Large intestine (tissue), 3 donors: Measurements from ENCODE around the gene PACSIN1. TPM values are rescaled to one million over a fixed set of nuclear protein-coding genes. Genes with fewer than 3 reads are reported as not detected.
A peak's percentile ranks its signal among the peaks of the same experiment; 100 is the strongest.

Source experiments
- DNase-seq, 2 donors: peaks; one replicate each; pipeline versions ENCODE4 v3.0.0 to v3.0.0-alpha.2; 2013
- H3K27ac ChIP-seq: one replicate; pipeline ENCODE4 v1.5.1; 2013; ENCODE audit warnings: low read length
- H3K27me3 ChIP-seq: 2 replicates; pipeline ENCODE4 v1.6.1; 2013; ENCODE audit warnings: low read length; ENCODE audit not compliant: control insufficient read depth, insufficient read depth
- H3K36me3 ChIP-seq: 2 replicates; pipeline ENCODE4 v1.6.1; 2013; ENCODE audit warnings: low read length; ENCODE audit not compliant: control insufficient read depth, insufficient read depth
- H3K4me1 ChIP-seq: one replicate; pipeline ENCODE4 v1.6.1; 2013; ENCODE audit warnings: low read length; ENCODE audit not compliant: control insufficient read depth, insufficient read depth
- H3K4me3 ChIP-seq: one replicate; pipeline ENCODE4 v1.5.1; 2013; ENCODE audit warnings: low read length
- H3K9me3 ChIP-seq: one replicate; pipeline ENCODE4 v1.6.1; 2013; ENCODE audit warnings: mild to moderate bottlenecking, low read depth, low read length, moderate library complexity; ENCODE audit not compliant: control insufficient read depth
- WGBS: methylation state at CpG from one replicate; pipeline ENCODE4 v1.1.5; 2013; ENCODE audit warnings: low lambda C conversion rate; ENCODE audit not compliant: insufficient coverage; 5-methylcytosine and 5-hydroxymethylcytosine counted together
- polyA plus RNA-seq: library from polyadenylated mRNA; unstranded; fragments of 120-200 nt; gene quantifications from one replicate; pipeline ENCODE4 v1.2.1, GENCODE V29; 2013

The PACSIN1 gene
- polyA plus RNA-seq, 1 donor = 0.33 TPM

GRCh38 chr6:34555328-34555727 lies 89.5 kb downstream of the PACSIN1 start:
- peaks cover 4% of the 10 kb centered on the region for H3K4me1 ChIP-seq
- DNase-seq = no peak
- H3K27me3 ChIP-seq = no peaks in the 10 kb centered on the region
- peak overlapping the region; percentile 26 for H3K4me3 ChIP-seq
- H3K36me3 ChIP-seq = no peaks in the 10 kb centered on the region
- no peak overlapping the region for H3K27ac ChIP-seq
- no CpG with 5 or more reads among the region's 8 CpGs for WGBS
- H3K9me3 ChIP-seq = no peaks in the 10 kb centered on the region

- WGBS = no CpG with 5 or more reads among the region's 6 CpGs
- no peaks in the 10 kb centered on the region for H3K27me3 ChIP-seq
- H3K9me3 ChIP-seq = no peaks in the 10 kb centered on the region
- no peak for DNase-seq
- H3K4me1 ChIP-seq = peaks cover 9% of the 10 kb centered on the region
- no peaks in the 10 kb centered on the region for H3K36me3 ChIP-seq
- peak within 1 kb of the TSS; percentile 26 for H3K4me3 ChIP-seq
- H3K27ac ChIP-seq = no peak within 1 kb of the TSS
These were observed 90.2 kb downstream of the PACSIN1 start, which contains the start of gene SPDEF for GRCh38 chr6:34556031-34556471. Gene SPDEF, minus strand, starts transcription at chr6:34556329. Its CDS starts 11,874 bp downstream, at chr6:34544455.

- Histone ChIP-seq H3K4me1 (peaks cover 9% of the 10 kb centered on the region), H3K27ac (no peak overlapping the region), H3K4me3 (no peak overlapping the region), H3K36me3 (no peaks in the 10 kb centered on the region), H3K9me3 (no peaks in the 10 kb centered on the region), H3K27me3 (no peaks in the 10 kb centered on the region)
- no peak for DNase-seq
- no CpG with 5 or more reads among the region's 9 CpGs for WGBS
These were observed 90.6 kb downstream of the PACSIN1 start for GRCh38 chr6:34556493-34556892.

DNA sequence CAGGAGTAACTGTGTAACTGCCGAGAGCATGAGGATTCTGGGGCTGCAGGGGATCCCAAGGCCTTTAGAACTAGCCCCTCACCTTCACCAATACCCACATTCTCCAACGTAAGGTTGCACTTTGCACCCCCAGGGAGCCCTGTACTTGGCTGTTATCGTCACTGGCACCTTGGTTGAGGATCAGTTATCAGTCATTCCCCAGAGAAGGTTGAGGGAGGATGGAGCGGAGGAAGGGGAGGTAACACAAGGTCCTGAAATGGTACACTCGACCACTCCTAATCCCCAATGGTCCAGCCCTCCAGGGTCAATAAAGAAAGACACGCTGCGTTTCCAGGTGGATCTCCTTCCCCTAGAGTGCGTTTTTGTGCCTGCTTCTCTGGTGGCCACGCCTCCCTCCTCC lies 91.4 kb downstream of the PACSIN1 start:
- Histone ChIP-seq H3K27me3 (no peaks in the 10 kb centered on the region), H3K27ac (no peak overlapping the region), H3K4me3 (no peak overlapping the region), H3K4me1 (peaks cover 9% of the 10 kb centered on the region), H3K36me3 (no peaks in the 10 kb centered on the region), H3K9me3 (no peaks in the 10 kb centered on the region)
- no peak for DNase-seq
- 70% methylated on average over 2 of the region's 9 CpGs for WGBS

GRCh38 chr6:34558172-34558714 lies 92.4 kb downstream of the PACSIN1 start:
- WGBS = 100% methylated on average over 1 of the region's 4 CpGs
- no peaks in the 10 kb centered on the region for H3K9me3 ChIP-seq
- H3K27me3 ChIP-seq = no peaks in the 10 kb centered on the region
- no peak overlapping the region for H3K27ac ChIP-seq
- DNase-seq = no peak
- no peaks in the 10 kb centered on the region for H3K36me3 ChIP-seq
- peaks cover 9% of the 10 kb centered on the region for H3K4me1 ChIP-seq
- H3K4me3 ChIP-seq = no peak overlapping the region

DNA sequence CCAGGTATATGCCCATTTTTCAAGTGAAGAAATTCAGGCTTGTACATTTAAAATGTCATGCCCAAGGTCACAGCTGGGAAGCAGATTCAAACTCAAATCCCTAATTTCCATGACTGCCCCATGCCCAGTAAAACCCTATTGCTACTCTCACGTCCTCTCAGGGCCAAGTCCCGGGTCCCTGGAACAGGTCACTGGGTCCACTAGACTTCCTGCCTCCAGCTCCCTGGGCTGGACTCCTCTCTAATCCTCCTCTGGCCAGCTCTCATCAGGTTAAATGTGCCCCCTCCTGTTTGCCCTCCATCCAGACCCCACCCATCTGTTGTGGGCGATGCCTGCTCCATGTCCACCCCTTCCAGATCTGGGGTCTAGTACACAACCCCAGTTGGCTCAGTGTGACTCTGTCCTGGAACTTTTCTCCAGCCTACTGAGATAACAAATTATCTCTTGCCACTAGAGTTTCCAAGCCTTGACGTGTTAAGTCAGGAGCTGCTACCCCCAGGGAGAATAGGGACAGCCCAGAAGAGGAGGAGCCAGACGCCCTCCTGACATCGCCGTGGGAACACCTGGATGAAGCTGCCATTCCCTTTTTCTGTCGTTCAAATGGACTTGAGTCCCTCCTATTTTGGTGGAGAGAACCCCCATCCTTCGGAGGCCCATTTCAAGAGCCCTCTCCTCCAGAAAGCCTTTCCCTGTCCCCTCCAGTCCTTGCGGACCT lies 93.9 kb downstream of the PACSIN1 start:
- Histone ChIP-seq H3K27ac (no peak overlapping the region), H3K36me3 (no peaks in the 10 kb centered on the region), H3K4me3 (no peak overlapping the region), H3K27me3 (no peaks in the 10 kb centered on the region), H3K9me3 (no peaks in the 10 kb centered on the region), H3K4me1 (peaks cover 9% of the 10 kb centered on the region)
- 89% methylated on average over 1 of the region's 10 CpGs for WGBS
- no peak for DNase-seq

- no CpG with 5 or more reads among the region's 20 CpGs for WGBS
- Histone ChIP-seq H3K4me1 (peaks cover 9% of the 10 kb centered on the region), H3K9me3 (no peaks in the 10 kb centered on the region), H3K27ac (no peak overlapping the region), H3K36me3 (no peaks in the 10 kb centered on the region), H3K4me3 (no peak overlapping the region), H3K27me3 (no peaks in the 10 kb centered on the region)
- peak; percentile 29 to 60 for DNase-seq
These were observed 94.7 kb downstream of the PACSIN1 start for GRCh38 chr6:34560366-34561226.

DNA sequence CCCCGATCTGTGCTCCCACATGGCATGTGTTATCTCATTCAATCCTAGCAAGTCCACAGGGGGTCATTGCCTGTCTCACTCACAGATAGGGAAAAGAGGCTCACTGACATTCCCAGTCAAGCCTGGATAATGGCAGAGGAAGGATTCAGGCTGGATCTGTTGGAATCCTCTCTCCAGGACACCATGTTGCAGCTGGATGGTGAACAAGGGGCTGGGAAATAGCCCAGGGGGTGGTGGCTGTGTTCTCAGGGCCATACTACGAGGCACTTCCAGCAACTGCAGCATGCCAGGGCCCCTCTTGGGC lies 95.3 kb downstream of the PACSIN1 start:
- Histone ChIP-seq H3K4me1 (peaks cover 7% of the 10 kb centered on the region), H3K9me3 (no peaks in the 10 kb centered on the region), H3K4me3 (no peak overlapping the region), H3K36me3 (no peaks in the 10 kb centered on the region), H3K27ac (no peak overlapping the region), H3K27me3 (no peaks in the 10 kb centered on the region)
- no peak for DNase-seq
- no CpG with 5 or more reads among the region's 2 CpGs for WGBS

DNA sequence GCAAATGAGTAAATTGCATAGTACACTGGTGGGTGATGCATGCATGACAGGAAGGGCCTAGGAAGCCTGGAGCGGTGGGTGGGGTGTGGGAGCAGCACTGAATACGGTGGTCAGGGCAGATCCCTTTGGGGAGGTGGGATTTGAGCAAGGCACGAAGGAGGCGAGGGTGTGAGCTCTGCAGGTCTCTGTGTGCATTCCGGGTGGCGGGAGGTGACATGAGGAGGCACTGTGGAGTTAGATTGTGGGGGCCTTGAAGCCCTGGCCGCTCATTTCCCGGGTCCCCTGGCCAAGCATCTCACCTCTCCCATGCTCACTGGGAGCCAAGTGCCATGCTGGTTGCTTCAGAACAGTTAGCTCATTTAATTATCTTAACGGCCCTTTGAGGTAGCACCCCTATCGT lies 96.5 kb downstream of the PACSIN1 start:
- peaks cover 5% of the 10 kb centered on the region for H3K4me1 ChIP-seq
- no peak overlapping the region for H3K27ac ChIP-seq
- H3K4me3 ChIP-seq = no peak overlapping the region
- H3K27me3 ChIP-seq = no peaks in the 10 kb centered on the region
- H3K9me3 ChIP-seq = no peaks in the 10 kb centered on the region
- WGBS = no CpG with 5 or more reads among the region's 10 CpGs
- H3K36me3 ChIP-seq = no peaks in the 10 kb centered on the region
- no peak for DNase-seq

GRCh38 chr6:34562861-34563512 lies 97.1 kb downstream of the PACSIN1 start:
- Histone ChIP-seq H3K4me3 (no peak overlapping the region), H3K36me3 (no peaks in the 10 kb centered on the region), H3K4me1 (peaks cover 5% of the 10 kb centered on the region), H3K27ac (no peak overlapping the region), H3K27me3 (no peaks in the 10 kb centered on the region), H3K9me3 (no peaks in the 10 kb centered on the region)
- WGBS = no CpG with 5 or more reads among the region's 15 CpGs
- no peak for DNase-seq
